ENCODE data around the gene TNS3. TPM values are rescaled to one million over a fixed set of nuclear protein-coding genes. Genes with fewer than 3 reads are reported as not detected.

TNS3 gene
- total RNA-seq, 1 experiment from 2014 or later = 533 TPM

- no peak for DNase-seq (ENCODE audit: low read depth, low spot score)
- TF ChIP-seq POLR2AphosphoS5 (IDR thresholded peaks at IDR 0.05; ENCODE audit: low read depth, low read length) (peak; percentile 51; the same call in 1 of the 2 replicates), CTCF (IDR thresholded peaks at IDR 0.05) (no peak), TCF7L2 (IDR thresholded peaks at IDR 0.05; ENCODE audit: low read depth, low read length) (no peak), SIN3A (IDR thresholded peaks at IDR 0.05; ENCODE audit: borderline replicate concordance, insufficient read depth, low read depth, low read length) (no peak)
- TF ChIP-seq, protein P1, sequence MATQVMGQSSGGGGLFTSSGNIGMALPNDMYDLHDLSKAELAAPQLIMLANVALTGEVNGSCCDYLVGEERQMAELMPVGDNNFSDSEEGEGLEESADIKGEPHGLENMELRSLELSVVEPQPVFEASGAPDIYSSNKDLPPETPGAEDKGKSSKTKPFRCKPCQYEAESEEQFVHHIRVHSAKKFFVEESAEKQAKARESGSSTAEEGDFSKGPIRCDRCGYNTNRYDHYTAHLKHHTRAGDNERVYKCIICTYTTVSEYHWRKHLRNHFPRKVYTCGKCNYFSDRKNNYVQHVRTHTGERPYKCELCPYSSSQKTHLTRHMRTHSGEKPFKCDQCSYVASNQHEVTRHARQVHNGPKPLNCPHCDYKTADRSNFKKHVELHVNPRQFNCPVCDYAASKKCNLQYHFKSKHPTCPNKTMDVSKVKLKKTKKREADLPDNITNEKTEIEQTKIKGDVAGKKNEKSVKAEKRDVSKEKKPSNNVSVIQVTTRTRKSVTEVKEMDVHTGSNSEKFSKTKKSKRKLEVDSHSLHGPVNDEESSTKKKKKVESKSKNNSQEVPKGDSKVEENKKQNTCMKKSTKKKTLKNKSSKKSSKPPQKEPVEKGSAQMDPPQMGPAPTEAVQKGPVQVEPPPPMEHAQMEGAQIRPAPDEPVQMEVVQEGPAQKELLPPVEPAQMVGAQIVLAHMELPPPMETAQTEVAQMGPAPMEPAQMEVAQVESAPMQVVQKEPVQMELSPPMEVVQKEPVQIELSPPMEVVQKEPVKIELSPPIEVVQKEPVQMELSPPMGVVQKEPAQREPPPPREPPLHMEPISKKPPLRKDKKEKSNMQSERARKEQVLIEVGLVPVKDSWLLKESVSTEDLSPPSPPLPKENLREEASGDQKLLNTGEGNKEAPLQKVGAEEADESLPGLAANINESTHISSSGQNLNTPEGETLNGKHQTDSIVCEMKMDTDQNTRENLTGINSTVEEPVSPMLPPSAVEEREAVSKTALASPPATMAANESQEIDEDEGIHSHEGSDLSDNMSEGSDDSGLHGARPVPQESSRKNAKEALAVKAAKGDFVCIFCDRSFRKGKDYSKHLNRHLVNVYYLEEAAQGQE (IDR thresholded peaks at IDR 0.05; ENCODE audit: insufficient read depth in 1 of 2, low read depth in 2 of 2, low read length in 1 of 2) = no peak
- ATAC-seq = no peak
- intact Hi-C loops (cut with micrococcal nuclease; ENCODE audit: unreplicated experiment) (no loop called here), in situ Hi-C loops (cut with HindIII; ENCODE audit: low pct_unique_long_range_greater_than_20kb, low sequenced_read_pairs) (no loop called here)
- H3K9me3 ChIP-seq (ENCODE audit: control insufficient read depth, insufficient read depth, low read depth, low read length) = no peaks in the 10 kb centered on the region
- H3K27ac ChIP-seq (ENCODE audit: low read length) = peak overlapping the region; percentile 80
- POLR2A ChIA-PET = interaction anchor here (0.7 kb wide), 1 partner anchor 39 kb away, joined by 9 read pairs; no protein-coding TSS in a partner anchor
- no TSS peak for BruUV-seq (replicated peaks)
- H3K4me3 ChIP-seq (ENCODE audit: low read depth in 2 of 2, low read length in 2 of 2) = no peak overlapping the region
- H3K4me1 ChIP-seq (ENCODE audit: control insufficient read depth, insufficient read depth, low read length) = peaks cover 88% of the 10 kb centered on the region
- H3K36me3 ChIP-seq (ENCODE audit: control insufficient read depth, insufficient read depth, low read length) = peaks cover 7% of the 10 kb centered on the region
- CTCF ChIA-PET = interaction anchor here (0.7 kb wide), 2 partner anchors 27 to 33 kb away, joined by 7 to 14 read pairs; no protein-coding TSS in a partner anchor
- H3K27me3 ChIP-seq (ENCODE audit: control insufficient read depth, insufficient read depth, low read length) = no peaks in the 10 kb centered on the region
Observed at GRCh38 chr7:47480576-47481538, 101.1 kb downstream of the TNS3 start.

- POLR2A ChIA-PET = interaction anchor here (0.7 kb wide), 1 partner anchor 38 kb away, joined by 9 read pairs; no protein-coding TSS in a partner anchor
- DNase-seq (ENCODE audit: low read depth, low spot score) = no peak
- intact Hi-C loops (cut with micrococcal nuclease; ENCODE audit: unreplicated experiment) = no loop called here
- no peaks in the 10 kb centered on the region for H3K27me3 ChIP-seq (ENCODE audit: control insufficient read depth, insufficient read depth, low read length)
- no peak for TF ChIP-seq SIN3A (IDR thresholded peaks at IDR 0.05; ENCODE audit: borderline replicate concordance, insufficient read depth, low read depth, low read length)
- TF ChIP-seq CTCF (IDR thresholded peaks at IDR 0.05) = no peak
- TF ChIP-seq TCF7L2 (IDR thresholded peaks at IDR 0.05; ENCODE audit: low read depth, low read length) = no peak
- in situ Hi-C loops (cut with HindIII; ENCODE audit: low pct_unique_long_range_greater_than_20kb, low sequenced_read_pairs) = no loop called here
- H3K9me3 ChIP-seq (ENCODE audit: control insufficient read depth, insufficient read depth, low read depth, low read length) = no peaks in the 10 kb centered on the region
- H3K27ac ChIP-seq (ENCODE audit: low read length) = peak overlapping the region; percentile 80
- no TSS peak for BruUV-seq (replicated peaks)
- ATAC-seq = no peak
- H3K4me3 ChIP-seq (ENCODE audit: low read depth in 2 of 2, low read length in 2 of 2) = no peak overlapping the region
- CTCF ChIA-PET = interaction anchor here (0.7 kb wide), 2 partner anchors 26 to 34 kb away, joined by 7 to 14 read pairs; no protein-coding TSS in a partner anchor
- H3K4me1 ChIP-seq (ENCODE audit: control insufficient read depth, insufficient read depth, low read length) = peaks cover 88% of the 10 kb centered on the region
- peaks cover 7% of the 10 kb centered on the region for H3K36me3 ChIP-seq (ENCODE audit: control insufficient read depth, insufficient read depth, low read length)
Observed at GRCh38 chr7:47479821-47480575, 101.9 kb downstream of the TNS3 start.
